ENCODE data around the gene DPH7. TPM values are rescaled to one million over a fixed set of nuclear protein-coding genes. Genes with fewer than 3 reads are reported as not detected.

The DPH7 gene
- total and polyA plus RNA-seq, 12 donors = 11.7 to 51.4 (median 17.8) TPM

DNA sequence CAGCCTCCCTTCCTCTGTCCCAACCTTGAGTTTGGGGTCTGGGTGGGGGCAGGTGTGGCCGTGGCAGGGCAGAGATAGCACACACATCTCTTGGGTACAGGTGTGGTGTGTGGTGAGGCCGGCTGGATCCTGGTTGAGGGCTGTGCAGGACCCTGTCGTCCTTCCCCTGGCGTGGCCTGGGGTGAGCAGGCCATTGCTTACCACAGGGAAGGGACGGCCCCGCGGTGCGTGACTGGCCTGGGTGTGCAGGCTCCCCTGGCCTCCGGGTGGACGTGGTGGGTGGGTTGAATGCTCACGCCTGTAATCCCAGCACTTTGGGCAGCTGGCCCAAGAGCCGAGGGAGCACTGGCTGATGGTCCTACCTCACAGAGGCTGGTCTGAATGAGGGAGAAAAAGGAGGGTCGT, 28.0 kb upstream of the DPH7 start:
- H3K36me3 ChIP-seq = peaks cover 0 to 5% (median 0%) of the 10 kb centered on the region in 9 donors
- H3K9me3 ChIP-seq = no peaks in the 10 kb centered on the region
- peak overlapping the region in 7 of 10 donors; percentile 54 to 95 (median 92) for H3K27ac ChIP-seq
- no peak for DNase-seq
- H3K4me3 ChIP-seq = peak overlapping the region; percentile 64 to 90 (median 76)
- ATAC-seq = peak in 4 of 8 donors; percentile 0 to 8 (median 3)
- no peaks in the 10 kb centered on the region for H3K27me3 ChIP-seq
- WGBS, 2 donors = 27 to 28% methylated on average over 13 of the region's 13 CpGs
- intact Hi-C loops (cut with DNase I) = loop anchor here in 1 of 10 donors (10.0 kb wide), 1 partner anchor 152 kb away; the partner anchor contains the start of gene NSMF
- TF ChIP-seq CTCF (IDR thresholded peaks at IDR 0.05) = no peak
- peaks cover 15 to 51% (median 36%) of the 10 kb centered on the region in 9 donors for H3K4me1 ChIP-seq

- peak in 1 of 2 donors; percentile 55 for DNase-seq
- Histone ChIP-seq H3K36me3 (peaks cover 0 to 5% (median 0%) of the 10 kb centered on the region in 9 donors), H3K4me3 (peak overlapping the region; percentile 64 to 90 (median 76)), H3K9me3 (no peaks in the 10 kb centered on the region), H3K4me1 (peaks cover 15 to 47% (median 30%) of the 10 kb centered on the region in 9 donors), H3K27me3 (no peaks in the 10 kb centered on the region), H3K27ac (peak overlapping the region; percentile 80 to 95 (median 91))
- TF ChIP-seq CTCF (IDR thresholded peaks at IDR 0.05) = no peak
- ATAC-seq = peak in 3 of 8 donors; percentile 0 to 7 (median 5)
- intact Hi-C loops (cut with DNase I) = loop anchor here in 1 of 10 donors (10.0 kb wide), 1 partner anchor 151 kb away; the partner anchor contains the start of gene NSMF
- WGBS, 2 donors = 3 to 5% methylated on average over 56 to 57 of the region's 57 CpGs
Observed at GRCh38 chr9:137606005-137606621, 27.4 kb upstream of the DPH7 start.

DNA sequence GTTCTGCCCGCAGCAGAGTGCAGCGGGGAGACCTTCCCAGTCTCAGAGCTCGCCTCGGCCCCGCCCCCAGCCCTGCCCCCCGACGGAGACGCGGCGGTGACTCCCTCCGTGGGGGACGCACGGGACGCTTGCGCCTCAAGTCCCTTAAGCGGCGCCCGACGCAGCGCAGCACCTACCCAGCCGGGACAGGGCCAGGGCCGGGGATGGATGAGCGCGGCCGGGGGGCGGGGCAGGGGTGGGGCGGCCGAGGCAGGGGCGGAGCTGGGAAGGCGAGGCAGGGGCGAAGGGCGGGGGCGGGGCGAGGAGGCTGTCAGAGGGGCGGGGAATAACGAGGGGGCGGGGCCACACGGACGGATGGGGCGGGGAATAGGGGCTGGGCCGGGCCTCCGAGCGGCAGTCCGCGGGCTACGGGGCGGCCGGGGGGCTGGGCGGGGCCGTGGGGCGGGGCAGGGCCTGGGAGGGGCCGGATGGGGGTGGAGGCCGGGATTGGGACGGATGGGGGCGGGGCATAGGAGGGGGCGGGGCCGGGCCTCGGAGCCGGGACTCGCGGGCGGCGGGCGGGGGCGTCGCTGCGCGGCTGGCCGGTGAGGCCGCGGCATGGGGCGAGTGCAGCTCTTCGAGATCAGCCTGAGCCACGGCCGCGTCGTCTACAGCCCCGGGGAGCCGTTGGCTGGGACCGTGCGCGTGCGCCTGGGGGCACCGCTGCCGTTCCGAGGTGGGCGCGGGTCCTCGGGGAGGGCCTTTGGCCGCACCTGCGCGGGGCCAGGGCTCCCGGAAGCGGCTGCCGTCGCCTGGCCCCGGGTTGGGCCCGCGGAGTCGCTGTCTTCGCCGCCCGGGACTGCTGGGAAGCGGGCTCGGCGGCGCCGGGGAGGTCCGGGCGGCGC, 26.6 kb upstream of the DPH7 start, which contains the start of gene ARRDC1:
TSS of gene ARRDC1 (plus strand) at position 566 of the 884 bp plus-strand sequence. CDS start at position 598, 32 bp downstream.
- Histone ChIP-seq H3K9me3 (no peaks in the 10 kb centered on the region), H3K27me3 (no peaks in the 10 kb centered on the region), H3K36me3 (peaks cover 0 to 5% (median 0%) of the 10 kb centered on the region in 9 donors), H3K4me1 (peaks cover 15 to 47% (median 29%) of the 10 kb centered on the region in 9 donors), H3K4me3 (peak within 1 kb of the TSS; percentile 64 to 90 (median 78)), H3K27ac (peak within 1 kb of the TSS; percentile 80 to 95 (median 91))
- ATAC-seq (peak; percentile 86 to 92 (median 88)), DNase-seq (peak; percentile 92 to 93)
- intact Hi-C loops (cut with DNase I) = loop anchor here in 4 of 10 donors (1.0 to 10.0 kb wide), 3 partner anchors 13 to 151 kb away; partner anchors contain the start of genes DPH7 (in 2 of the 4) and NSMF (in 1 of the 4)
- WGBS, 2 donors = 0 to 1% methylated on average over 69 to 108 of the region's 111 CpGs
- TF ChIP-seq CTCF (IDR thresholded peaks at IDR 0.05) = peak in 1 of 9 donors; percentile 10

All from heart right ventricle (tissue), 16 donors.